Gastroesophageal sphincter (tissue), 4 donors: ENCODE results near the gene CADPS2. TPM values are rescaled to one million over a fixed set of nuclear protein-coding genes. Genes with fewer than 3 reads are reported as not detected.

Source experiments
- ATAC-seq: fragments of 150-250 bp; one replicate; pipeline ENCODE4 v1.9.1; 2016; ENCODE audit warnings: mild to moderate bottlenecking, moderate library complexity
- H3K27ac ChIP-seq, 4 donors: fragments of 200-600 bp; sonication (generic) in 3 of 4; 1 replicate in 3 of 4; 2 replicates in 1 of 4; pipeline ENCODE4 v1.5.1; 2016 to 2019
- H3K27me3 ChIP-seq: fragments of 200-600 bp; sonication (generic); one replicate; pipeline ENCODE4 v1.5.1; 2019
- H3K36me3 ChIP-seq, 2 donors: fragments of 200-600 bp; sonication (generic); one replicate each; pipeline ENCODE4 v1.5.1; 2019; ENCODE audit warnings: control low read depth in 1 of 2
- H3K4me1 ChIP-seq, 3 donors: fragments of 200-600 bp; sonication (generic); 1 replicate in 2 of 3; 2 replicates in 1 of 3; pipeline ENCODE4 v1.5.1; 2016 to 2019; ENCODE audit warnings: control low read depth in 2 of 3
- H3K4me3 ChIP-seq, 2 donors: fragments of 200-600 bp; sonication (generic); one replicate each; pipeline ENCODE4 v1.5.1; 2019; ENCODE audit warnings: mild to moderate bottlenecking in 1 of 2, moderate library complexity in 1 of 2
- H3K9me3 ChIP-seq, 3 donors: fragments of 200-600 bp; sonication (generic); one replicate each; pipeline ENCODE4 v1.5.1; 2017 to 2019; ENCODE audit warnings: control low read depth in 2 of 3
- EP300 ChIP-seq: sonication (generic); formaldehyde crosslinking; IDR thresholded peaks from one replicate; pipeline ENCODE4 v1.6.1; 2017; ENCODE audit warnings: antibody characterized with exemption, mild to moderate bottlenecking
- POLR2A ChIP-seq, 2 donors: fragments of 450-650 bp; IDR thresholded peaks; one replicate each; pipeline ENCODE4 v1.6.1; 2017; ENCODE audit warnings: antibody characterized with exemption in 2 of 2, mild to moderate bottlenecking in 2 of 2, moderate library complexity in 1 of 2
- POLR2AphosphoS5 ChIP-seq: sonication (generic); formaldehyde crosslinking; IDR thresholded peaks from one replicate; pipeline ENCODE4 v1.6.1; 2017; ENCODE audit warnings: antibody characterized with exemption
- WGBS, 2 donors: methylation state at CpG; one replicate each; pipeline ENCODE4 v1.1.5; 2018; ENCODE audit warnings: low coverage in 1 of 2; 5-methylcytosine and 5-hydroxymethylcytosine counted together
- total RNA-seq, 4 donors: library from RNA; depleted of rRNA; stranded (reverse); fragments of >200 nt; gene quantifications; one replicate each; pipeline ENCODE4 v1.1.0, GENCODE V29; 2016
- TF ChIP-seq, protein P1 (sequence below), 4 experiments: fragments of 200-600 bp in 2 of 4; fragments of 450-650 bp in 2 of 4; sonication (generic) in 1 of 4; IDR thresholded peaks; one replicate each; pipeline ENCODE4 v1.5.1; 2017 to 2019; ENCODE audit warnings: antibody characterized with exemption in 4 of 4, mild to moderate bottlenecking in 2 of 4, moderate library complexity in 2 of 4

CADPS2 gene
- total RNA-seq, 4 donors from 2014 or later, result 20.3 to 205 (median 138) TPM

GRCh38 chr7:122889116-122889515 is 2.9 kb upstream of the CADPS2 start:
- H3K27me3 ChIP-seq, result no peaks in the 10 kb centered on the region
- no peaks in the 10 kb centered on the region for H3K36me3 ChIP-seq
- TF ChIP-seq POLR2AphosphoS5 (no peak), POLR2A (IDR thresholded peaks at IDR 0.05) (no peak), EP300 (no peak)
- TF ChIP-seq, protein P1, sequence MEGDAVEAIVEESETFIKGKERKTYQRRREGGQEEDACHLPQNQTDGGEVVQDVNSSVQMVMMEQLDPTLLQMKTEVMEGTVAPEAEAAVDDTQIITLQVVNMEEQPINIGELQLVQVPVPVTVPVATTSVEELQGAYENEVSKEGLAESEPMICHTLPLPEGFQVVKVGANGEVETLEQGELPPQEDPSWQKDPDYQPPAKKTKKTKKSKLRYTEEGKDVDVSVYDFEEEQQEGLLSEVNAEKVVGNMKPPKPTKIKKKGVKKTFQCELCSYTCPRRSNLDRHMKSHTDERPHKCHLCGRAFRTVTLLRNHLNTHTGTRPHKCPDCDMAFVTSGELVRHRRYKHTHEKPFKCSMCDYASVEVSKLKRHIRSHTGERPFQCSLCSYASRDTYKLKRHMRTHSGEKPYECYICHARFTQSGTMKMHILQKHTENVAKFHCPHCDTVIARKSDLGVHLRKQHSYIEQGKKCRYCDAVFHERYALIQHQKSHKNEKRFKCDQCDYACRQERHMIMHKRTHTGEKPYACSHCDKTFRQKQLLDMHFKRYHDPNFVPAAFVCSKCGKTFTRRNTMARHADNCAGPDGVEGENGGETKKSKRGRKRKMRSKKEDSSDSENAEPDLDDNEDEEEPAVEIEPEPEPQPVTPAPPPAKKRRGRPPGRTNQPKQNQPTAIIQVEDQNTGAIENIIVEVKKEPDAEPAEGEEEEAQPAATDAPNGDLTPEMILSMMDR (IDR thresholded peaks at IDR 0.05), result no peak
- H3K27ac ChIP-seq, result no peak overlapping the region
- H3K9me3 ChIP-seq, result no peaks in the 10 kb centered on the region
- H3K4me3 ChIP-seq, result no peak overlapping the region
- ATAC-seq, result no peak
- peaks cover 0 to 23% (median 2%) of the 10 kb centered on the region in 3 donors for H3K4me1 ChIP-seq
- WGBS, 2 donors, result 75 to 100% methylated on average over 1 of the region's 1 CpG

- Histone ChIP-seq H3K27ac (peak overlapping the region; percentile 72 to 96 (median 95)), H3K4me1 (peaks cover 2 to 36% (median 2%) of the 10 kb centered on the region in 3 donors), H3K9me3 (no peaks in the 10 kb centered on the region), H3K27me3 (no peaks in the 10 kb centered on the region), H3K4me3 (no peak overlapping the region), H3K36me3 (no peaks in the 10 kb centered on the region)
- TF ChIP-seq POLR2AphosphoS5 (no peak), EP300 (no peak), POLR2A (IDR thresholded peaks at IDR 0.05) (no peak)
- TF ChIP-seq, protein P1 (IDR thresholded peaks at IDR 0.05), result no peak
- no peak for ATAC-seq
Measured at GRCh38 chr7:122887848-122888247, 1.6 kb upstream of the CADPS2 start.

DNA sequence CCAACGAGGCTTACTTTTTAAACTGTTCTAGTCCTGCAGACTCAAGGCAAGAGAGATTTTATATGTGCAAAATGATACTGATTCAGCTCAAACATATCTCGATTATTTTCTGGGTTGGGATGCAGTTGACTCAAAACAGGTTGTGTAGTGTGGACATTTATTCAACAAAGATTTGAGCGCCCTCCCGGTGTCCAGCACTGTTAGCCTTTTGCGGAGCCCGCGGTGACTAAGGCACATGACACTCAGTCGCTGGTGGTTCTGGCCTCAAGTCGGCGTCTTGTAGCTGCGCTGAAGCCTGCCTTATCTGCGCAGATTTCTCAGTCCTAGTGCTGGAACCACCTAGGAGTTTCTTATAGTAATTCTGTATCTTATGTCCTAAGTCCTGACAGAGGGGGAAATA is 938 bp upstream of the CADPS2 start:
- H3K4me1 ChIP-seq, result peaks cover 2 to 41% (median 5%) of the 10 kb centered on the region in 3 donors
- no peaks in the 10 kb centered on the region for H3K27me3 ChIP-seq
- 0% methylated on average over 7 to 9 of the region's 12 CpGs for WGBS, 2 donors
- peak; percentile 64 for ATAC-seq
- peak overlapping the region; percentile 82 to 93 for H3K4me3 ChIP-seq
- H3K36me3 ChIP-seq, result no peaks in the 10 kb centered on the region
- no peaks in the 10 kb centered on the region for H3K9me3 ChIP-seq
- peak overlapping the region; percentile 74 to 96 (median 95) for H3K27ac ChIP-seq
- TF ChIP-seq, protein P1 (IDR thresholded peaks at IDR 0.05), result peak in 3 of 4 experiments; percentile 16 to 44 (median 40)
- TF ChIP-seq EP300, result no peak

GRCh38 chr7:122885583-122886356 is 490 bp downstream of the CADPS2 start:
- H3K36me3 ChIP-seq, result no peaks in the 10 kb centered on the region
- WGBS, 2 donors, result 0% methylated on average over 10 to 30 of the region's 70 CpGs

More at GRCh38 chr7:122885583-122886356, 490 bp downstream of the CADPS2 start:
- H3K4me1 ChIP-seq, result peaks cover 2 to 54% (median 10%) of the 10 kb centered on the region in 3 donors
- no peaks in the 10 kb centered on the region for H3K9me3 ChIP-seq
- H3K4me3 ChIP-seq, result peak overlapping the region; percentile 82 to 93
- no peaks in the 10 kb centered on the region for H3K27me3 ChIP-seq
- peak overlapping the region; percentile 74 to 96 (median 95) for H3K27ac ChIP-seq
- peak; percentile 51 for ATAC-seq
- TF ChIP-seq, protein P1 (IDR thresholded peaks at IDR 0.05), result peak in 3 of 4 experiments; percentile 14 to 50 (median 25)
- no peak for TF ChIP-seq POLR2A (IDR thresholded peaks at IDR 0.05)
- no peak for TF ChIP-seq EP300
- no peak for TF ChIP-seq POLR2AphosphoS5
